Measurements from ENCODE around the gene MADD. TPM values are rescaled to one million over a fixed set of nuclear protein-coding genes. Genes with fewer than 3 reads are reported as not detected.

MADD gene
- total RNA-seq, 6 experiments from 2014 or later = 15.2 to 21.3 (median 16.8) TPM

- TF ChIP-seq POLR2A (IDR thresholded peaks at IDR 0.05) = no peak
- TF ChIP-seq CTCF (IDR thresholded peaks at IDR 0.05) = no peak
- H3K4me3 ChIP-seq = no peak overlapping the region
- peaks cover 0 to 38% (median 15%) of the 10 kb centered on the region in 4 donors for H3K36me3 ChIP-seq
- DNase-seq = peak; percentile 58 to 89 (median 87)
- intact Hi-C loops (cut with DNase I) = no loop called here
- H3K4me1 ChIP-seq = peaks cover 2 to 61% (median 32%) of the 10 kb centered on the region in 4 donors
- 44% methylated on average over 3 of the region's 11 CpGs for WGBS (ENCODE audit: insufficient coverage, low coverage, low lambda C conversion rate, missing lambda C conversion rate)
- no peaks in the 10 kb centered on the region for H3K9me3 ChIP-seq
- no peaks in the 10 kb centered on the region for H3K27me3 ChIP-seq
- peak; percentile 49 to 69 (median 62) for ATAC-seq
- H3K27ac ChIP-seq = peak overlapping the region; percentile 61 to 96 (median 80)
Measured at GRCh38 chr11:47245611-47246357, 24.1 kb upstream of the MADD start.

GRCh38 chr11:47247502-47247901, 22.4 kb upstream of the MADD start:
- intact Hi-C loops (cut with DNase I) = no loop called here
- ATAC-seq (no peak), DNase-seq (no peak)
- WGBS (ENCODE audit: insufficient coverage, low coverage, low lambda C conversion rate, missing lambda C conversion rate) = 0% methylated on average over 1 of the region's 5 CpGs
- Histone ChIP-seq H3K9me3 (no peaks in the 10 kb centered on the region), H3K4me3 (peak overlapping the region; percentile 64 to 92 (median 81)), H3K27ac (peak overlapping the region in 1 of 3 donors; percentile 96), H3K27me3 (no peaks in the 10 kb centered on the region), H3K4me1 (peaks cover 2 to 60% (median 32%) of the 10 kb centered on the region in 4 donors), H3K36me3 (peaks cover 0 to 20% (median 6%) of the 10 kb centered on the region in 4 donors)
- TF ChIP-seq POLR2A (IDR thresholded peaks at IDR 0.05) (no peak), CTCF (IDR thresholded peaks at IDR 0.05) (no peak)

GRCh38 chr11:47248304-47248663, 21.6 kb upstream of the MADD start:
- Histone ChIP-seq H3K36me3 (peaks cover 0 to 12% (median 5%) of the 10 kb centered on the region in 4 donors), H3K4me1 (peaks cover 2 to 52% (median 31%) of the 10 kb centered on the region in 4 donors), H3K9me3 (no peaks in the 10 kb centered on the region), H3K4me3 (peak overlapping the region; percentile 64 to 92 (median 81)), H3K27ac (peak overlapping the region; percentile 77 to 96 (median 86)), H3K27me3 (no peaks in the 10 kb centered on the region)
- DNase-seq = no peak
- intact Hi-C loops (cut with DNase I) = no loop called here
- WGBS (ENCODE audit: insufficient coverage, low coverage, low lambda C conversion rate, missing lambda C conversion rate) = 0% methylated on average over 7 of the region's 7 CpGs
- TF ChIP-seq POLR2A (IDR thresholded peaks at IDR 0.05) = no peak
- no peak for TF ChIP-seq CTCF (IDR thresholded peaks at IDR 0.05)
- ATAC-seq = peak; percentile 7 to 31 (median 14)

GRCh38 chr11:47248664-47249377, 21.1 kb upstream of the MADD start, which contains the start of gene ACP2:
Gene ACP2 (minus strand): TSS chr11:47248814. CDS start chr11:47248789, 25 bp downstream.
- DNase-seq = peak; percentile 90 to 93 (median 91)
- intact Hi-C loops (cut with DNase I) = no loop called here
- peaks cover 0 to 11% (median 5%) of the 10 kb centered on the region in 4 donors for H3K36me3 ChIP-seq
- peak; percentile 83 to 89 (median 86) for ATAC-seq
- 3% methylated on average over 7 of the region's 45 CpGs for WGBS (ENCODE audit: insufficient coverage, low coverage, low lambda C conversion rate, missing lambda C conversion rate)
- no peaks in the 10 kb centered on the region for H3K9me3 ChIP-seq
- H3K27me3 ChIP-seq = no peaks in the 10 kb centered on the region
- peak within 1 kb of the TSS; percentile 64 to 92 (median 81) for H3K4me3 ChIP-seq
- TF ChIP-seq CTCF (IDR thresholded peaks at IDR 0.05) (peak in 3 of 4 donors; percentile 6 to 22 (median 14)), POLR2A (IDR thresholded peaks at IDR 0.05) (peak; percentile 83)
- H3K4me1 ChIP-seq = peaks cover 0 to 47% (median 32%) of the 10 kb centered on the region in 4 donors
- peak within 1 kb of the TSS; percentile 77 to 96 (median 86) for H3K27ac ChIP-seq

Measured in right lobe of liver (tissue), 6 donors.